Fibroblast of skin of right biceps (primary cell): ENCODE measurements around the gene NPC2.

Experiments
- DNase-seq: peaks from one replicate; pipeline ENCODE4 v3.0.0-alpha.2; 2013

Gene NPC2

DNA sequence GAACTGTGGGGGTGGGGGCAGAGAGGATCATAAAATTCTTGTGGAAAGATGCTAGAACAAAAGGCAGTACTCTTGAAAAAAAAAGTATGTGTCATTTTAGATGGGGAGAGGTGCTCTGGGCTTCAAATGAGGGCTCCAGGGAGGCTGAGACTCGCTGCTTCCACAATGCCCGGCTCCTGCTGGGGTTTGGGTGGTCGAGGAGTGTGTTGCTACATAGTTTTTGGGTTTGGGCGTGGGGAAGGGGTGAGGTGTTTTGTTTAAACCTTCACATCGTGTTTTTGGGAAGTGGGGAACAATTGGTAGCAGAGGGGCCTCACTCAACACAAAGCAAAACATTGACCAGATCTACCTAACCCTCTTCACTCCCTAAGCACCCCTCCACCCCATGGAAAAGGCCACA lies 8.6 kb upstream of the NPC2 start:
- DNase-seq: no peak

GRCh38 chr14:74501135-74501614 lies 8.1 kb upstream of the NPC2 start:
- DNase-seq: peak; percentile 85

DNA sequence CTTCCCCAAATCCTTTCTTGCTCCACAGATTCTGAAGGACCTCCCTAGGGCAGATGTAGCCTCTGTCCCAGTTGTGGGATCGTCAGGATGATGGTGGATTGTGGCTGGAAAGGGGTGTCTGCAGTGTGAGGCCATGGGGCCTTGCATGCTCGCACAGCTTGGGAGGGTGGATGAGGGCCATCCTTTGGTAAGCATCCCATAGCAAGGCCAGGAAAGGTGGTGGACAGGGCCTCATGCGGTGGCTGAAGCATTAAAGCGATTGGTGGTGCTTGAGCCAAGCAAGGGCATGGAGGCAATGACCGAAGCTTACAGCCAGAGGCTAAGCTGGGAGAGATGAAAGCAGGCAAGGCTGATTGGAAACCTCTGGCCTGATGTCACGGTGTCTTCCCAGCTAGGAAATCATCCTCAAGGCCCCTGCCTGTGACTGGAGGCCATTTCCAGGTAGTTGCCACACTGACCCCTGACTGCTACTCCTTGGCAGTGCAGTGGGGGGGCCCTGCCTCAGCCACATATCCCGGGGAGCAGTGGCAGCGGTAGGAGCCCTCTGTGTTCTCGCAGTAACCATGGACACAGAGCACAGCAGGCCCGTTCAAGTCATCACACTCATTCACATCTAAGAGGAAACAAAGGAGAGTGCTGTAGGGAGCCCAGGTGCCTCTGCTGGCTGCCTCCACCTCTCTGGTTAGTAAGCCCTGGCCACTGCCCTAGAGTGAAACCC lies 7.5 kb upstream of the NPC2 start:
- DNase-seq: no peak

DNA sequence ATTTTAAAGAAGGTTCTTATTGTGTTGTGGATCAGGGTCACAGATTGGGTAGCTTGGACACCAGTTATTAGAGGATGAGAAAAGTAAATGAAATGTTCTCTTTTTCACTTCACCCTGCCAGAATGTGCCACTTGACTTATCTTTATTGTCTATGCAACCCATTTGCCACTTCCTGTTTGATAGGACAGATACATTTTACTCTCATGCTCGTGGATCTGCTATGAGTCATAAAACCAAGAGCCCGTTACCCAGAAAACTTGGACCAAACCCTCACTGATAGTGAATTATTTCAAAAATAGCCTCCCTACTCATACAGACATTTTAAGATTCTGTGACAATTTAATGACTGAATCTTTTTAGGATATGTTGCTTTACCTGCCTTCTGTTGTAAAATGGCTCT lies 2.3 kb upstream of the NPC2 start:
- no peak for DNase-seq

DNA sequence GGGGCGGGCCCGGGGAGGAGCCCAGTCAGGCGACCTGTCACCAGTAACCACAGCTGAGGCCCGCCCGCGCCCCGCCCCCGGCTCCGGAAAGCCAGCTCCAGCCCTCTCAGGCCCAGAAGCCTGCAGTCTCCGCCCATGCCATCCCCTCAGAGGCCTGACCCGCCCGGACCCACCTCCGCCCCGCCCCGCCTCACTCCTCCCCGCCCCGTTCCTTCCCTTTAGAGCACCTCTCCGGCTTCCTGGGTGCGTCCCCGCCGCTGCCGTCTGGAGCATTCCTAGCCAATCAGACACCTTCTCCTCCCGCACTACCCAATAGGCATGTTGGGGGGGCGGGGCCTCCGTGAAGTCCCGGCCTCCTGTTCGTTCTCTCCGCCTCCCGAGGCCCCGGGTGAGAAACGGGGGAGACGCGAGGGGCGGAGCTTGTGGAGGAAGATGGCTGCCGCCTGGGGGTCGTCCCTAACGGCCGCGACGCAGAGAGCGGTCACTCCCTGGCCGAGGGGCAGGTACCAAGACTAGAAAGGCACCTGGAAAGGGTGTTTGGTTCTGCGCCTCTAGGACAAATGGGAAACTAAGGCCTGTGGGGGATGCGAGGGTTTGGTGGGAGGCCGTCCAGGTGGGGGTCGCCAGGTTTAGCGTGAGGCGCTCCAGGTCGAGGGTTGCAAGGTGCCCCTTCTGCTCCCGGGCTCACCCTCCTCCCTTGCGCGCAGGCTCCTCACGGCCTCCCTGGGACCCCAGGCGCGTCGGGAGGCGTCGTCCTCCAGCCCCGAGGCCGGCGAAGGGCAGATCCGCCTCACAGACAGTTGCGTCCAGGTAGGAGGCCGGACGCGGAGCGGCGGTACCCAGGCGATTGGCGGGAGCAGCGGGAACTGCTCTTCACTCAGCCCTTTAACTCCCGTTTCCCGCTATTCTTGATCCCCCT lies 497 bp upstream of the NPC2 start, which contains the start of gene ISCA2:
ISCA2 (plus strand) TSS at position 423 of the 919 bp plus-strand sequence; CDS start at position 433, 10 bp downstream.
- DNase-seq: peak; percentile 100

- peak; percentile 50 for DNase-seq
These were observed 939 bp downstream of the NPC2 start for GRCh38 chr14:74491956-74492775.

- no peak for DNase-seq
These were observed 2.6 kb downstream of the NPC2 start for GRCh38 chr14:74490486-74490885.

GRCh38 chr14:74488786-74489397 lies 4.2 kb downstream of the NPC2 start:
- peak; percentile 78 for DNase-seq

- no peak for DNase-seq
These were observed 6.9 kb downstream of the NPC2 start for GRCh38 chr14:74486164-74486563.

- no peak for DNase-seq
These were observed 9.8 kb downstream of the NPC2 start for GRCh38 chr14:74483321-74483720.

DNA sequence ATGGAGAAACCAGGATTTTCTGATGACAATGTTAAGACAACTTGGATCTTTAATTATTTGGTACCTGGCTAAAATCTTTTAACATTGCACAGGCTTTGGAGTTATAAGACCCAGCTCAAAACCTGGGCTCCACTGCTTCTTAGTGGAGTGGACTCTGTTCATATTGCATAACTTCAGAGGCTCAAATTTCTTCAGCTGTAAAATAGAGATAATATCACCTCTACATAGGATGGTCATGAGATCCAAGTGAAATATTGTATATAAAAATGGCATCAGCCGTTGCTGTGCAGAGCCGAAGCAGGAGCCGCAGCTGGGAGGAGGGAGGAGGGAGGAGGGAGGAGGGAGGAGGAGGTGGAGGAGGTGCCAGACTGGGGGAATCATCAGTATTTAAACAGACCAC lies 10.5 kb downstream of the NPC2 start:
- no peak for DNase-seq

- no peak for DNase-seq
These were observed 13.1 kb downstream of the NPC2 start for GRCh38 chr14:74480046-74480445.

DNA sequence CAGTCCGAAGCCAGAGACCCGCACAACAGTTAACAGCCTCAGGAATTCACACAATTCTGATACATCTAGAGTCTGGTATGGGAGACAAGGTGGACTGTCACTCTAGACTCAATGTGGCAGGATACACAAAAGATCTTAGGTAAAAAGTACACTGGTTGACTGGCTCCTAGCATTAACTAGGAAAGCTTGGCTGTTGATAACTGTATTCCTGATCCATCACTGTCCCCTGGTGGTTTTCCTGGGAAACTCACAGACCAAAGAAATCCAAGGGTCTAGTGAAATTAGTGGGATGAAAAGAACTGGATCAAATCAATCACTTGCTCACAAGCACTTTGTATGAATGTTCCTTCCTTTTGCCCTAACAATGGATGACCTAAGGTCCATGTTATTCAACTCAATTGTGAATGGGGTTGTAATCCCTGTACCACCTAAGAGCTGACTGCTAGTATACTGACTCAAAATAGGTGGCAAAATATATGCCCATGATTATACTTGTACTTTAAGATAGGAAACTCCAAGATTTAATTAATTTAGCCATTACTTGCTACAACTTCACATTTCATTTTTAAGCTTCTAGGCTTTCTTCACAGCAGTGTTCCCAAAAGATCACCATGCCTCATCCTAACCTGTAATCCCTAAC lies 14.0 kb downstream of the NPC2 start:
- peak; percentile 30 for DNase-seq

GRCh38 chr14:74476607-74477006 lies 16.5 kb downstream of the NPC2 start:
- DNase-seq: no peak

- no peak for DNase-seq
These were observed 17.0 kb downstream of the NPC2 start for GRCh38 chr14:74476107-74476506.

GRCh38 chr14:74475678-74476077 lies 17.4 kb downstream of the NPC2 start:
- peak; percentile 80 for DNase-seq

DNA sequence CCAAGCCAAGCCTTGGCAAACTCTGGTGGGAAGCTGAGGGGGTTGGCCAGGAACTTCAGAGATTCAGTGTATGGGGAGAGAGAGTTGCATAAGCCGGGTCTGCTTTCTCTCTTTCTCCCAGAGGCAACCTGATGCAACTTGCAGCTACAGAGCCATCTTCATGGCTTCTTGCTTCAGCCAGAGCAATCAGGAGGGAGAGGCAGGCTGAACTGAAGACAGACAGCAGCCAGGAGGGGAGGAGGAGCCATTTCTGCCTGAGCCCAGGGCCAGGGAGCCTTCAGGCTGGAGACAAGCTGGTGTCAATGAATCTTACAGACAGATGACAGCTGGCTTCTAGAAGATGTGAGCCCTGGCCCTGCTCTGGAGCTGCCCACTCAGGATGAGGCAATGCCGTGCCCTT lies 18.7 kb downstream of the NPC2 start:
- no peak for DNase-seq

DNA sequence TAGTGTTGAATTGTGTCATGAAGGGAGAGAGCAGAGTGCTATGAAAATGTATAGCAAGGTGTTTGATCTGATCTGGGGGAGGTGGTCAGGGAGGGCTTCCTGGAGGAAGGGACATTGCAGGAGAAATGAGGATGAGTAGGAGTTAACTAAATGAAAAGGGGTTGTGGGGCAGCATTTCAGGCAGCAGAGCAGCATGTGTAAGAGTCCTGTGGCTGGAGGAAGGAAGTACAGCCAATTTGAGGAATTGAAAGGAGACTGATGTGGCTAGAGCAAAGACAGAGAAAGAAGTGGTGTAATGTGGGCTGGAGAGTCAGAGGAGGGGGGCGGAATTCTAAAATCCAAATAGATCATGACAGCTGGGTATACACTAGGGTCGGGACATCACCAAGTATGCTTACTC lies 20.5 kb downstream of the NPC2 start:
- DNase-seq: no peak

GRCh38 chr14:74469548-74470518 lies 23.3 kb downstream of the NPC2 start:
- no peak for DNase-seq

GRCh38 chr14:74468513-74468912 lies 24.6 kb downstream of the NPC2 start:
- no peak for DNase-seq

DNA sequence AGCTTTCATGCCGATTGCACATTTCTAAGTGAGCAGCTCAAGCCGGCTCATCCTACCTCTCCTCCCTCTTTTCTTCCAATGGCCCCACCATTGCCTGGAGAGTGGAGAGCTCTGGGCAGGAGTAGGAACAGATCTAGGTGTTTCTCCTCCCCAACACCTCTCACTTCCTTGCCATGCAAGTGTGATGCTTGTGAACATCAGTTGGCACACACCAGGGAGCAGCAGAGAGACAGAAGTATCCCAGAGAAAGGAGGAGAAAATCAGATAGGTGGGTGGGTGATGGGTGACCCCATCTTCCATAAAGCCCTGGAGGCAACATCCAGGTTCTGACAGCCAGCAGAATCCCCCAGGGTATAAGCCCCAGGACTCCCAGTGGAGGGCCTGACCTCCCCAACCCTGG lies 27.8 kb downstream of the NPC2 start:
- DNase-seq: no peak
